ENCODE measurements around the gene DNM3. TPM values are rescaled to one million over a fixed set of nuclear protein-coding genes. Genes with fewer than 3 reads are reported as not detected.
"Not testable (repeated sequence)": the region's sequence is repeated elsewhere in the genome, so short reads cannot be mapped to it uniquely, and the experiment has no call there.

DNM3 gene
- total and polyA plus RNA-seq, 9 donors = 2.2 to 7.0 (median 3.9) TPM

DNA sequence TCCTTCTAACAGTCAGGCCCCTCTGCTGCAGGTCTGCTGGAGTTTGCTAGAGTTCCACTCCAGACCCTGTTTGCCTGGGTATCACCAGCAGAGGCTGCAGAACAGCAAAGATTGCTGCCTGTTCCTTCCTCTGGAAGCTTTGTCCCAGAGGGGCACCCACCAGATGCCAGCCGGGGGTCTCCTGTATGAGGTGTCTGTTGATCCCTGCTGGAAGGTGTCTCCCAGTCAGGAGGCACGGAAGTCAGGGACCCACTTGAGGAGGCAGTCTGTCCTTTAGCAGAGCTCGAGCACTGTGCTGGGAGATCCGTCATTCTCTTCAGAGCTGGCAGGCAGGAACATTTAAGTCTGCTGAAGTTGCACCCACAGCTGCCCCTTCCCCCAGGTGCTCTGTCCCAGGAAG is 238.6 kb downstream of the DNM3 start:
- not testable (repeated sequence) for H3K9me3 ChIP-seq (replicated peaks; ENCODE audit: control insufficient read depth, low read depth, low read length); H3K4me3 ChIP-seq (ENCODE audit: low read length); H3K27ac ChIP-seq (ENCODE audit: low read length); H3K4me1 ChIP-seq (ENCODE audit: control insufficient read depth, insufficient read depth, low read length); DNase-seq; H3K27me3 ChIP-seq (ENCODE audit: control insufficient read depth, insufficient read depth, low read length); H3K36me3 ChIP-seq (ENCODE audit: control insufficient read depth, insufficient read depth, low read length)
- 97% methylated on average over 4 of the region's 4 CpGs for WGBS (ENCODE audit: insufficient coverage)

DNA sequence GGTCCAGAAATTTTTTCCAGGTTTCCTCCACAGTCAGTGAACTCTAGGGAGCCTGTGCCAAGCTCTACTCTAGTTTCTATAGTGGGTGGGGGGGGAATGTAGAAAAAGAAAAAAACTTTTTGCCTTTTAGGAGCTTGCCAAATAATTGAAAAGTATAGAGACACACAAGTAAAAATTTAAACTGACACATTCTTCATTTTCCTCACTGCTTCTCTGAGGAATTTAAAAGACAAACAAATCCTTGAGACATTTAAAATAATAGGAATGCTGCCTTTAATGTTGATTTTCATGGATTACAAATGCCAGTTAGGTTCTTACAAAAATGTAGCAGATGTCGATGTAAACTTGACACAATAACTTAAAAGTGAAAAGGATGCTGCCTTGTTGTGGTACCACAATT is 241.9 kb downstream of the DNM3 start:
- H3K27me3 ChIP-seq (ENCODE audit: control insufficient read depth, insufficient read depth, low read length) = no peaks in the 10 kb centered on the region
- H3K36me3 ChIP-seq (ENCODE audit: control insufficient read depth, insufficient read depth, low read length) = no peaks in the 10 kb centered on the region
- DNase-seq = peak; percentile 37
- no peaks in the 10 kb centered on the region for H3K9me3 ChIP-seq (replicated peaks; ENCODE audit: control insufficient read depth, low read depth, low read length)
- peaks cover 3% of the 10 kb centered on the region for H3K4me1 ChIP-seq (ENCODE audit: control insufficient read depth, insufficient read depth, low read length)
- H3K4me3 ChIP-seq (ENCODE audit: low read length) = no peak overlapping the region
- no peak overlapping the region for H3K27ac ChIP-seq (ENCODE audit: low read length)
- WGBS (ENCODE audit: insufficient coverage) = no CpG with 5 or more reads among the region's 1 CpG

DNA sequence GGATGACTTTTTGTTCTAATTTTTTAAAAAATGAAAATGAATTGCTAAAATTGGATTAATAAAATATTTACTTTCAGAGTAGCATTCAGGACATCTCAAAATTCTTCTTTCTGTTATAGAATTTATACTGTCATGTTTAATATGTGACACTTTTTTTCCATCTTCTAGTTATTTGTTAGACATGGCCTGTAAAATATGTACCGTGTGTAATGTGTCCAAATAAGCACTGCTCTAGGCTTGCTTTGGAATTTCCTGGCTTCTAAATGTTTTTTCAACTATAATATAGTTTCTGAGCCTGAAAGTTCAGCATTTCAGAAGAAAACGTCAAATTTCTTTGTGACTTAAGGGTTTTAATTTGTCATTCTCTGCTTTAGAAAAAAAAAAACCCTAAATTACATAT is 243.6 kb downstream of the DNM3 start:
- Histone ChIP-seq H3K27ac (ENCODE audit: low read length) (peak overlapping the region; percentile 63), H3K4me1 (ENCODE audit: control insufficient read depth, insufficient read depth, low read length) (peaks cover 3% of the 10 kb centered on the region), H3K36me3 (ENCODE audit: control insufficient read depth, insufficient read depth, low read length) (no peaks in the 10 kb centered on the region), H3K4me3 (ENCODE audit: low read length) (no peak overlapping the region), H3K27me3 (ENCODE audit: control insufficient read depth, insufficient read depth, low read length) (no peaks in the 10 kb centered on the region), H3K9me3 (replicated peaks; ENCODE audit: control insufficient read depth, low read depth, low read length) (no peaks in the 10 kb centered on the region)
- WGBS (ENCODE audit: insufficient coverage) = no CpG with 5 or more reads among the region's 2 CpGs
- peak; percentile 84 for DNase-seq

DNA sequence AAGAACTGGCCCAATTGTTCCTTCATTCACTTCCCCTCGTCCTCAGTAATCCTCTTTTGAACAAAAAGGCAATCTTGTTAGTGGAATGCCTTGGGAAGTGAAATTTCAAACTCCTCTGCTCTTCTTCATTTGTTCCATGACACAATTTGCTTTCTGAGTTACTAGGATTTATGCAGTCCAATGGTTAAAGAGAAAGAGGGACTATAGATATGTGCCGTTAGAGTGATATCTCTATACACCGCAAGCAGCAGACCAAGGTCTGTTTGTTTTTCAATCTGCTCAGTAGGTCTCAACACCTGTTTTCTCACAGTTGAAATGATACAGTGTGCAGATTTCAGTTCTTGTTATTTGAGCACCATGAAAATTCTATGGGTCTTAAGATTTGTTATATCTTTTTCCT is 244.0 kb downstream of the DNM3 start:
- peak; percentile 60 for DNase-seq
- Histone ChIP-seq H3K4me3 (ENCODE audit: low read length) (no peak overlapping the region), H3K27me3 (ENCODE audit: control insufficient read depth, insufficient read depth, low read length) (no peaks in the 10 kb centered on the region), H3K27ac (ENCODE audit: low read length) (peak overlapping the region; percentile 56), H3K36me3 (ENCODE audit: control insufficient read depth, insufficient read depth, low read length) (no peaks in the 10 kb centered on the region), H3K9me3 (replicated peaks; ENCODE audit: control insufficient read depth, low read depth, low read length) (no peaks in the 10 kb centered on the region), H3K4me1 (ENCODE audit: control insufficient read depth, insufficient read depth, low read length) (peaks cover 3% of the 10 kb centered on the region)
- WGBS (ENCODE audit: insufficient coverage) = no CpG with 5 or more reads among the region's 3 CpGs

DNA sequence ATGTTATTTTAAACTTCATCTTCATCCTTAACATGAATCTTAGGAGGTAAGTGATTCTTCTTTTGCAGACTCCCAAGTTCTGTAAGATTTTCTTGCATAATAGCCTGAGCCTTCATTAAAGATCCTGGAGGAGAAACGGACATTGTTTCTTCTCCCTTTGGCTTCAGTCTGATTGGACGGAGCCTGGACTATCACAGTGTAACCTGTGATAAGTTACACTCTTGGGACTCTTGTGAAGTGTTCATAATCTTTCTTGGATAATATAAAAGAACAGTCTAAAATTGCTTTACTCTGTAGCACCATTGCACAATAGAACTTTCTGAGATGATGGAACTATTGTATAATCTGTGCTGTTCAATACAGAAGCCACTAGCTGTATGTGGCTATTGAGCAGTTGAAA is 244.8 kb downstream of the DNM3 start:
- H3K9me3 ChIP-seq (replicated peaks; ENCODE audit: control insufficient read depth, low read depth, low read length) = no peaks in the 10 kb centered on the region
- 20% methylated on average over 1 of the region's 2 CpGs for WGBS (ENCODE audit: insufficient coverage)
- no peak for DNase-seq
- H3K36me3 ChIP-seq (ENCODE audit: control insufficient read depth, insufficient read depth, low read length) = no peaks in the 10 kb centered on the region
- H3K27me3 ChIP-seq (ENCODE audit: control insufficient read depth, insufficient read depth, low read length) = no peaks in the 10 kb centered on the region
- H3K4me1 ChIP-seq (ENCODE audit: control insufficient read depth, insufficient read depth, low read length) = peaks cover 3% of the 10 kb centered on the region
- H3K27ac ChIP-seq (ENCODE audit: low read length) = no peak overlapping the region
- no peak overlapping the region for H3K4me3 ChIP-seq (ENCODE audit: low read length)

DNA sequence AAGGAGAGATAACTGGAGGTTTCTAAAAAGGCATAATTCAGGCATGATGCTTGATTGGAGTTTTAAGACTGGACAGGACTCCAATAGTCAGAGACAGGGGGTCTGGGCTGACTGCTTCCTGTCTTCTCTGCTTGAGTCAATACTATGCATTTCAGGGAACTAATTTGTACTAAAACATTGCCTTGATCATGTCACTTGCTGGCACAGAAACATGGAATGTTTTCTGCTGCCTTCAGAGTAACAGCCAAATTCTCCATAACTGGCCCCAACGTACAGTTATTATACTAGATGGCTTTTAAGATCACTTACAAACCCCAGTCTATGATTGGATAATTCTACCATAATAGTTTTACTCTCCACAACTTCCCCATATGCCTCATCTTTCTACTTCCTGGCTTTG is 247.0 kb downstream of the DNM3 start:
- WGBS (ENCODE audit: insufficient coverage) = no CpG with 5 or more reads among the region's 1 CpG
- no peaks in the 10 kb centered on the region for H3K9me3 ChIP-seq (replicated peaks; ENCODE audit: control insufficient read depth, low read depth, low read length)
- H3K27ac ChIP-seq (ENCODE audit: low read length) = no peak overlapping the region
- no peaks in the 10 kb centered on the region for H3K4me1 ChIP-seq (ENCODE audit: control insufficient read depth, insufficient read depth, low read length)
- H3K4me3 ChIP-seq (ENCODE audit: low read length) = no peak overlapping the region
- H3K27me3 ChIP-seq (ENCODE audit: control insufficient read depth, insufficient read depth, low read length) = no peaks in the 10 kb centered on the region
- no peaks in the 10 kb centered on the region for H3K36me3 ChIP-seq (ENCODE audit: control insufficient read depth, insufficient read depth, low read length)
- no peak for DNase-seq

DNA sequence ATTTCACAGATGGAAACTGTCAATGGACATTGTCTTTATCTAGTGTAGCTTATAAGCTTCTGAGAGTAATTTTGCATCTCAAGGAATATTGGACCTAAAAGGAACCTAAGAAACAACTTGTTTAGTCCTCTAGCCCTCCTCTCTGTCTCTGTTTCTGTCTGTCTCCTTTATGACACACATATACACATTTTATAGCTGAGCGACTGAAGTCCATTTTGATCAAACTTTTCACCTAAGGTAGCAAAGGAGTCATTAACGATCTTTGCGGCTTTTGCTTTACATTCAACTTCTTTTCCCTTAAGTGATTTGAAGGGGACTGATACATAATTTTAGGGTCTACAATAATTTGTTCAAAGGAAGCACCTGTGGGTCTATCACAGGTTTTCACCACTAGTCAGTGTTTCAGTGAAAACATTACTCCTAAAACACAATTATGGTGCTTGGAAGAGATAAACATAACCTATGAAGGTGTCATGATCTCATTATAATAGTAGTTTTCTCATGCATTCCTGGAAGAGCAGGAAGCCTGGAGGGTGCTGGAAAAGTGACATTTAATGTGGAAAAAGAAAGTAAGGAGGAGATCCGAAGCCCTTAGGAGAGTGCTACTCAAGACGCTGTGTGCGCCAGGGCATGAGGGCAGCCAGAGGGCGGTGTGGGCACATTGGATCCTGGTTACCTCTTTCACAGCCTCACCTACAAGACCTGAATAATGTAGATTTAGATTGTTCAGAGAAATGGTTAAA is 248.6 kb downstream of the DNM3 start:
- H3K4me1 ChIP-seq (ENCODE audit: control insufficient read depth, insufficient read depth, low read length) = no peaks in the 10 kb centered on the region
- no peak overlapping the region for H3K4me3 ChIP-seq (ENCODE audit: low read length)
- H3K9me3 ChIP-seq (replicated peaks; ENCODE audit: control insufficient read depth, low read depth, low read length) = no peaks in the 10 kb centered on the region
- no peak overlapping the region for H3K27ac ChIP-seq (ENCODE audit: low read length)
- DNase-seq = no peak
- no peaks in the 10 kb centered on the region for H3K36me3 ChIP-seq (ENCODE audit: control insufficient read depth, insufficient read depth, low read length)
- H3K27me3 ChIP-seq (ENCODE audit: control insufficient read depth, insufficient read depth, low read length) = no peaks in the 10 kb centered on the region
- 80% methylated on average over 1 of the region's 7 CpGs for WGBS (ENCODE audit: insufficient coverage)

DNA sequence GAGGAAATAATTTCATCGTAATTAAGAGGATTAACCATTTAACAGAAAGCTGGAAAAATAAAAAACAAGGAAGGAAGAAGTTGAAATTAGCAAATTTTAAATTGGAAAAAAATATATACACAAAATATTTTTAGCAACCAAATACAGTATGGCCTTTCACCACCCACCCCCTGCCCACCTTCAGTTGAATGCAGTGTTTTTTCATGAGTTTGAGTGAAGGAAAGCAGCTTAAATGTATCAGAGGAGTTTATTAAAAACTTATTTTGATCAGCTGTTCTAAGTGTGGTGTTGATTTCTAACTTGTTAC is 249.2 kb downstream of the DNM3 start:
- no peaks in the 10 kb centered on the region for H3K27me3 ChIP-seq (ENCODE audit: control insufficient read depth, insufficient read depth, low read length)
- H3K27ac ChIP-seq (ENCODE audit: low read length) = no peak overlapping the region
- H3K9me3 ChIP-seq (replicated peaks; ENCODE audit: control insufficient read depth, low read depth, low read length) = no peaks in the 10 kb centered on the region
- no peaks in the 10 kb centered on the region for H3K36me3 ChIP-seq (ENCODE audit: control insufficient read depth, insufficient read depth, low read length)
- DNase-seq = no peak
- no peak overlapping the region for H3K4me3 ChIP-seq (ENCODE audit: low read length)
- no peaks in the 10 kb centered on the region for H3K4me1 ChIP-seq (ENCODE audit: control insufficient read depth, insufficient read depth, low read length)
- WGBS (ENCODE audit: insufficient coverage) = no CpG with 5 or more reads among the region's 1 CpG

DNA sequence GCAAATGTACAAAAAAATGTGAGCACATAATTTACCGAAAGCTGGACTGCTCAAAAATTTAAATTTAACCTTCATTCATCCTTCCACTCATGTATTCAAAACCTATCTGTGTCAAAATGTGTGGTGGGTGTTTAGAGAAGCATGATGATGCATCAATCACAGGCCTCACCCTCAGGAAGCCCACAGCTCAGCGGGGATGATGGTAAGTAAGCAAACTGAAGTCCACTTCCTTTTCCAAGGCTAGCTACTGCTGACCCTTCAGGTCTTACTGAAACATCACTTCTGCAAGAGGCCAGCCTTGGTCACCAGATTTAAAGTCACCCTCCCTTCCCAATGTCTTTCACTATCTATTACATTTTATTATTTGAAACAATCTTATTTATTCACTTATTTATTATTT is 254.5 kb downstream of the DNM3 start:
- DNase-seq = no peak
- Histone ChIP-seq H3K9me3 (replicated peaks; ENCODE audit: control insufficient read depth, low read depth, low read length) (no peaks in the 10 kb centered on the region), H3K4me3 (ENCODE audit: low read length) (no peak overlapping the region), H3K4me1 (ENCODE audit: control insufficient read depth, insufficient read depth, low read length) (no peaks in the 10 kb centered on the region), H3K36me3 (ENCODE audit: control insufficient read depth, insufficient read depth, low read length) (no peaks in the 10 kb centered on the region), H3K27ac (ENCODE audit: low read length) (no peak overlapping the region), H3K27me3 (ENCODE audit: control insufficient read depth, insufficient read depth, low read length) (no peaks in the 10 kb centered on the region)
- no CpG with 5 or more reads among the region's 2 CpGs for WGBS (ENCODE audit: insufficient coverage)

DNA sequence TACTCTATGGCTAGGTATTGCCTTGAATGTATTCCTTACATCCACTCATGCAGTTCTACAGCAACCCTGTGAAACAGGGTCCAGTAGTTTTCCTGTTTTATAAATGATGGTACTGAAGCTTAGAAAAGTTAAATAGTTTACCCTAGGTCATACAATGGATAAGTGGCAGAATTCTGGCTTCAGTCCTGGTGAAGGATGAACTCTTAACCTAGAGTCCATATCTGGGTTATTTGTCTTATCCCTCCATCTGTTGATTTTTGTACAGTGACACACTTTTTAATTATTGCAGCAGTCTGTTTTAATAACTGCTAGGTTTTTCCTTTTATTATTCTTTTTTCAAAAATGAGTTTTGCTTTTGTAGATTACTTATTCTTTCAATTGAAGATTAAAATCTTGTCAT is 263.9 kb downstream of the DNM3 start:
- Histone ChIP-seq H3K4me3 (ENCODE audit: low read length) (no peak overlapping the region), H3K36me3 (ENCODE audit: control insufficient read depth, insufficient read depth, low read length) (no peaks in the 10 kb centered on the region), H3K27ac (ENCODE audit: low read length) (no peak overlapping the region), H3K4me1 (ENCODE audit: control insufficient read depth, insufficient read depth, low read length) (peaks cover 3% of the 10 kb centered on the region), H3K9me3 (replicated peaks; ENCODE audit: control insufficient read depth, low read depth, low read length) (no peaks in the 10 kb centered on the region), H3K27me3 (ENCODE audit: control insufficient read depth, insufficient read depth, low read length) (no peaks in the 10 kb centered on the region)
- DNase-seq = no peak

DNA sequence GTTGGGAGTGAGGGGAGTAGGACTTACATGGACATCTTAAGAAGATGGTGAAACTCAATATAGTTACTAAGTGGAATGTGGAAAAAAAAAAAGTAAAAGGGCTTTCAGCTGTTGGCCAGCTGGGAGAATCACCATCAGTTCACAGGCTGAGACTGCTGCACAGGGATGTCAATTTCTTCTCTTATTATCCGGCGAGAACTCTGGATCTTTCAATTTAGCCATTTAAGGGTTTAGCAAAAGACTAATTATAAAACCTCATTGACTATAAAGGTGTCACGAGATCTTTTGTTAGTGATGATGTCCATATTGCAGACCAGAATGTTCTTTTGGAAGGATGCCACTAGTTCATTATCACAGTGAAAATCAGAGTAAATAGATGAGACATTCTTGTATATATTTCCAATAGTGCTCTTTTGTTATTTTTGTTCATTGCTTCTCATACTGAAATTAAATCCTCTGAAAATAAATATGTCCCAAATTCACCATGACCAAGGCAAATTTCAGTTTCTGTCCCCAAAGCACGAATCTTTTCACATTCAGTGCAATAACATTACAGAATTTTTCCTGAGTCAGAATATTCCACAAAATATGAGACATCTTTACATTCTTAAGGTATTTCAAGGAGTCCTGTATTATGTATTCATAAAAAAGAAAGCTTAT is 266.1 kb downstream of the DNM3 start:
- peak overlapping the region; percentile 52 for H3K27ac ChIP-seq (ENCODE audit: low read length)
- no peaks in the 10 kb centered on the region for H3K36me3 ChIP-seq (ENCODE audit: control insufficient read depth, insufficient read depth, low read length)
- no peak overlapping the region for H3K4me3 ChIP-seq (ENCODE audit: low read length)
- H3K9me3 ChIP-seq (replicated peaks; ENCODE audit: control insufficient read depth, low read depth, low read length) = no peaks in the 10 kb centered on the region
- peak; percentile 75 for DNase-seq
- WGBS (ENCODE audit: insufficient coverage) = no CpG with 5 or more reads among the region's 4 CpGs
- peaks cover 5% of the 10 kb centered on the region for H3K4me1 ChIP-seq (ENCODE audit: control insufficient read depth, insufficient read depth, low read length)
- H3K27me3 ChIP-seq (ENCODE audit: control insufficient read depth, insufficient read depth, low read length) = no peaks in the 10 kb centered on the region

Measured in muscle of leg (tissue), 11 donors.